PC-9 (cell line): ENCODE results near the gene HLCS.

Experiments
- CTCF ChIP-seq: fragments of 200-600 bp; sonication (generic); conservative IDR thresholded peaks from 2 replicates; pipeline ENCODE4 v1.6.1; 2017; ENCODE audit warnings: mixed run types, antibody characterized with exemption, mild to moderate bottlenecking, moderate library complexity
- EZH2 ChIP-seq: fragments of 200-600 bp; sonication (generic); IDR thresholded peaks from 2 replicates; pipeline ENCODE4 v1.8.0; 2017; ENCODE audit warnings: antibody characterized with exemption, low read depth

GRCh38 chr21:36810443-36810842, 156.0 kb downstream of the HLCS start:
- TF ChIP-seq EZH2 (no peak), CTCF (no peak)
